Left ventricle myocardium inferior (tissue), 1 donor: Measurements from ENCODE around the gene UNK. TPM values are rescaled to one million over a fixed set of nuclear protein-coding genes. Genes with fewer than 3 reads are reported as not detected.

Experiments
- DNase-seq: peaks from one replicate; pipeline ENCODE4 v3.0.0-alpha.2; 2020
- H3K27ac ChIP-seq: fragments of 200-600 bp; replicated peaks from 2 replicates; pipeline ENCODE4 v1.8.0; 2021
- H3K27me3 ChIP-seq: fragments of 200-600 bp; 2 replicates; pipeline ENCODE4 v1.8.0; 2021; ENCODE audit warnings: low read depth
- H3K36me3 ChIP-seq: fragments of 200-600 bp; 2 replicates; pipeline ENCODE4 v1.8.0; 2021
- H3K4me1 ChIP-seq: fragments of 200-600 bp; 2 replicates; pipeline ENCODE4 v1.8.0; 2021
- H3K4me3 ChIP-seq: fragments of 200-600 bp; 2 replicates; pipeline ENCODE4 v1.8.0; 2021; ENCODE audit warnings: mild to moderate bottlenecking, moderate library complexity
- H3K9me3 ChIP-seq: fragments of 200-600 bp; replicated peaks from 2 replicates; pipeline ENCODE4 v1.8.0; 2021
- CTCF ChIP-seq: fragments of 200-600 bp; IDR thresholded peaks from 2 replicates; pipeline ENCODE4 v1.8.0; 2021; ENCODE audit warnings: antibody characterized with exemption, mild to moderate bottlenecking, borderline replicate concordance
- intact Hi-C: fragments of 100-400 bp; cut with micrococcal nuclease; formaldehyde crosslinking; loops from one replicate; pipeline ENCODE4 v1.11.0; 2022
- total RNA-seq: library from RNA; stranded (reverse); fragmentation: NEBNext Ultra II Directional; extraction: Animal tissue kit (Norgen Biotek cat#: 25700); gene quantifications from one replicate; pipeline ENCODE4 v1.2.1, GENCODE V29; 2021
- donor health status: DM: no; HTN: yes; CAD: no; lungs with severe emphysema.

Gene UNK
- total RNA-seq, 1 donor from 2014 or later: 14.7 TPM

DNA sequence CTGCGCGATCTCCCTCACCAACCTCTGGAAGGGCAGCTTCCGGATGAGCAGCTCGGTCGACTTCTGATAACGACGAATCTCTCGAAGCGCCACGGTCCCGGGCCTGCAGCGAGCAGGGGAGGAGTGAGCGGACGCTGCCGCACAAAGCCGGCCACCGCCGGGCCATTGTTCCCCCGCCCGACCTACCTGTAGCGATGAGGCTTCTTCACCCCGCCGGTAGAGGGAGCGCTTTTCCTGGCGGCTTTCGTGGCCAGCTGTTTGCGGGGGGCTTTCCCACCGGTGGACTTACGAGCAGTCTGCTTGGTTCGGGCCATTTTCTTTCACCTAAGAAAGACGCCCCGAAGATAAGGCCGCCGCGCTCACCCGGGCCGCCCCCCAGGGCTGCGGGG, 5.8 kb upstream of the UNK start:
- Histone ChIP-seq H3K9me3 (no peaks in the 10 kb centered on the region), H3K27me3 (no peaks in the 10 kb centered on the region), H3K27ac (peak overlapping the region; percentile 97), H3K4me3 (peak overlapping the region; percentile 97), H3K4me1 (peaks cover 65% of the 10 kb centered on the region), H3K36me3 (peaks cover 51% of the 10 kb centered on the region)
- no peak for DNase-seq
- TF ChIP-seq CTCF: peak; percentile 60
- intact Hi-C loops: no loop called here

GRCh38 chr17:75779250-75779986, 5.2 kb upstream of the UNK start:
- DNase-seq: peak; percentile 95
- intact Hi-C loops: no loop called here
- TF ChIP-seq CTCF: peak; percentile 17
- Histone ChIP-seq H3K27ac (peak overlapping the region; percentile 97), H3K4me1 (peaks cover 70% of the 10 kb centered on the region), H3K36me3 (peaks cover 46% of the 10 kb centered on the region), H3K9me3 (no peaks in the 10 kb centered on the region), H3K27me3 (no peaks in the 10 kb centered on the region), H3K4me3 (peak overlapping the region; percentile 97)

DNA sequence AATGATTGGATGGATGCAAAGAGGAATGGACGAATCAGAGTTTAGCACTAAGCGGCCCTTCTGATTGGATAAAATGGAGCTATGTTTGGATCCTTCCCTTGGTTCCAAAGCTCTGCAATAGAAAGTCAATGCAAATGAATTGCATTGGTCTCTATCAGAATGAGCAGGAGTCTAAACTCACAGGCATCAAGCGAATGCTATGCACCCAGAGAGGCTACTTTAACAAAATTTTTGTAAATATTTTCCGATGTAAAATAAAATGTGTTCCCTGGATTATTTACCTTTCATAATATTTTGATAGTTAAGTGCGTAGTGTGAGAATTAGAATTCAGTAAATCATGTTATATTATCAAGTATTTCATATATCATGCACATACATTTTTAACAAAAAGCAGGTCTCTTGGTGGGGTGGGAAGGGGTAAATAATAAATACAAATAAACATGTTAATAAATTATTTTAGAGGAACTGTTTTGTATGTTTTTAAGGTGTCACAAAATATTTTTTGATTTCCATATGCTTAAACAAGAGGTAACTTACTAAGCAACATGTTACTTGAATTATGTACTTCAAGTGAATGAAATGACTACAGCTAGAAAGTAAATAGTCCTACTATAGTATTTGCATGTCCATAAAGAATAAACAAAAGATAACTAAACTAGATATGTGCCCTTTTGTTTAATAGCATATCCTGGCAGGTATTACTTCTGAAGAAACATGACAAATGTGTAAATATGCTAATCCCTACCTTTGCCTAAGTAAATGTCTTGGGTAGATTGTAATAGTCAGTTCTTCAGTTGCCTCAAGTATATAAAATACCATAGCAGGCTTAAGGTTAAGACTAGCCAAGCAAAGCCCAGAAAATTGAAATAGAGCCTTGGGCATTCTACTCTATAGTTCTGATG, 4.4 kb upstream of the UNK start:
- no peak for DNase-seq
- TF ChIP-seq CTCF: no peak
- peaks cover 67% of the 10 kb centered on the region for H3K4me1 ChIP-seq
- H3K9me3 ChIP-seq: no peaks in the 10 kb centered on the region
- peak overlapping the region; percentile 97 for H3K4me3 ChIP-seq
- no peaks in the 10 kb centered on the region for H3K27me3 ChIP-seq
- peaks cover 39% of the 10 kb centered on the region for H3K36me3 ChIP-seq
- peak overlapping the region; percentile 97 for H3K27ac ChIP-seq
- intact Hi-C loops: loop anchor here (5.0 kb wide), 1 partner anchor 77 kb away; the partner anchor contains the start of gene WBP2

DNA sequence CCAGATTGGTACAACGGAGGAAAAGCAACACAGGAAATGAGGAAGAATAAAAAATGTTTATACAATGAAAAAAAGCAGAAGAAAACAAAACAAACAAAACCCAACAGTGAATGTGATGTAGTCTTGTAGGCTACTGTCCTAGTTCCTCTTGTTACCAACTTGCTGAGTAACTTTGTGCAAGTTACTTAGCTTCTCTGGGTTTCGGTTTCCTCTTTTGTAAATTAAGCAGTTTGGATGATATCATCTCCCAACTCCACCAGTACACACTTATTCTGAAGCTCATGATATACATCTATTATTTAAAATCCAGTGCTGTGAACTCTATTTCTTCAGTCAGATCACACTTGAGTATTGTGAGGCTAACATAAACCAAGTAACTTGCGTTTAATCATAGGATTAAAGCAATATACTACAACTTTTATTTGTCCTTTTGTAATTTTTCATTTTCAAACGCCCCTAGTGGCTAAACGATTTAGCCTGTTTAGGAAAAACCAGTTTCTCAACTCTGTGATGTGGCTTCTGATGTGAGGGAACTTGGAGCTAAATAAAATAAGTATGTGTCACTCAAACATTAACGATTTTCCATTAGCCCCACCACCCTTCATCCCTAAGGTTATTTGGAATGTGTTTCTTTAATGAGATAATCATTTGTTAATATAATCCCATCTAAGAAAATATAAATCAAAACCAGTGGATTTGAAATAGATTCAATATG, 1.4 kb upstream of the UNK start:
- no peaks in the 10 kb centered on the region for H3K9me3 ChIP-seq
- TF ChIP-seq CTCF: peak; percentile 71
- no peaks in the 10 kb centered on the region for H3K27me3 ChIP-seq
- peaks cover 62% of the 10 kb centered on the region for H3K4me1 ChIP-seq
- peak overlapping the region; percentile 100 for H3K27ac ChIP-seq
- intact Hi-C loops: loop anchor here (5.0 kb wide), 1 partner anchor 74 kb away; the partner anchor contains the start of gene WBP2
- no peak for DNase-seq
- H3K4me3 ChIP-seq: no peak overlapping the region
- H3K36me3 ChIP-seq: peaks cover 9% of the 10 kb centered on the region
